HCT116 (cell line): ENCODE data around the gene ZCCHC10.
A peak's percentile ranks its signal among the peaks of the same experiment; 100 is the strongest.

Experiments
- POLR2A ChIP-seq: IDR thresholded peaks from 2 replicates; pipeline ENCODE4 v1.7.0; 2011; ENCODE audit warnings: borderline replicate concordance; ENCODE audit not compliant: insufficient read depth, insufficient read length; ENCODE audit errors: extremely low read depth
- SP1 ChIP-seq: IDR thresholded peaks from 2 replicates; pipeline ENCODE4 v1.6.1; 2012; ENCODE audit warnings: low read depth
- YY1 ChIP-seq: IDR thresholded peaks from 2 replicates; pipeline ENCODE4 v1.6.1; 2011; ENCODE audit warnings: low read length, low read depth, moderate library complexity, mild to moderate bottlenecking; ENCODE audit not compliant: insufficient replicate concordance; ENCODE audit errors: extremely low read depth
- TF ChIP-seq, protein P1 (sequence below), 3 experiments: fragments of 200-600 bp in 1 of 3; sonication (generic) in 1 of 3; IDR thresholded peaks in 2 of 3; conservative IDR thresholded peaks in 1 of 3; 2 replicates each; pipeline ENCODE4 v1.5.1; 2012 to 2017; ENCODE audit warnings: low read depth in 2 of 3, low read length in 2 of 3, antibody characterized with exemption in 1 of 3, borderline replicate concordance in 1 of 3, control low read depth in 1 of 3, mild to moderate bottlenecking in 1 of 3, mixed read lengths in 1 of 3, mixed run types in 1 of 3, moderate library complexity in 1 of 3; ENCODE audit not compliant: insufficient read depth in 1 of 3

DNA sequence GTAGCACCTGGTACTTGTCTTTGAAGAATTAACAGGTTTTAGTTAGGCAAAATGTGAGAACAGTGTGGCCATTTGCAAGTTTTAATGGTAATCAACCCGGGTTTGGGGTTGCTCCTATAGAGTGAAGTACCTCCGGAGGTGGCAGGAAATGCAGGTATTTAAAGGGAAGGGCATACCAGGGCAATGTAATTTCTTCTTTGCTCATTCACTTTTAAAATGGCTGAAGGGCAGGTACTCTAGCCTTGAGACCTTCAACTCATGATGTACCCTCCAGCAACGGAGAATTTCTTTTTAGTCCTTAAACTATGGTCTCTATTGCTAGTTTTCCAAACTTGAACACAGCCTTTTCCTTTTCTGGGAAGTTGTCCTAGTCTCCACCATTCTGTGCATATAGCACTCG, 24.2 kb upstream of the ZCCHC10 start:
- TF ChIP-seq, protein P1, sequence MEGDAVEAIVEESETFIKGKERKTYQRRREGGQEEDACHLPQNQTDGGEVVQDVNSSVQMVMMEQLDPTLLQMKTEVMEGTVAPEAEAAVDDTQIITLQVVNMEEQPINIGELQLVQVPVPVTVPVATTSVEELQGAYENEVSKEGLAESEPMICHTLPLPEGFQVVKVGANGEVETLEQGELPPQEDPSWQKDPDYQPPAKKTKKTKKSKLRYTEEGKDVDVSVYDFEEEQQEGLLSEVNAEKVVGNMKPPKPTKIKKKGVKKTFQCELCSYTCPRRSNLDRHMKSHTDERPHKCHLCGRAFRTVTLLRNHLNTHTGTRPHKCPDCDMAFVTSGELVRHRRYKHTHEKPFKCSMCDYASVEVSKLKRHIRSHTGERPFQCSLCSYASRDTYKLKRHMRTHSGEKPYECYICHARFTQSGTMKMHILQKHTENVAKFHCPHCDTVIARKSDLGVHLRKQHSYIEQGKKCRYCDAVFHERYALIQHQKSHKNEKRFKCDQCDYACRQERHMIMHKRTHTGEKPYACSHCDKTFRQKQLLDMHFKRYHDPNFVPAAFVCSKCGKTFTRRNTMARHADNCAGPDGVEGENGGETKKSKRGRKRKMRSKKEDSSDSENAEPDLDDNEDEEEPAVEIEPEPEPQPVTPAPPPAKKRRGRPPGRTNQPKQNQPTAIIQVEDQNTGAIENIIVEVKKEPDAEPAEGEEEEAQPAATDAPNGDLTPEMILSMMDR (IDR thresholded peaks at IDR 0.05 in 2 of 3, conservative IDR thresholded peaks at IDR 0.05 in 1 of 3; ENCODE audit: borderline replicate concordance in 1 of 3, insufficient read depth in 1 of 3, low read depth in 2 of 3, low read length in 2 of 3), result no peak
- no peak for TF ChIP-seq YY1
- TF ChIP-seq POLR2A, result peak; percentile 17
- no peak for TF ChIP-seq SP1
